Panc1 (cell line): ENCODE data around the gene CASP5.

ENCODE experiments used
- POLR2AphosphoS5 ChIP-seq: IDR thresholded peaks from 2 replicates; pipeline ENCODE4 v1.6.1; 2012; ENCODE audit warnings: mild to moderate bottlenecking, low read depth, low read length, moderate library complexity
- REST ChIP-seq, 2 experiments: IDR thresholded peaks; 2 replicates each; pipeline ENCODE4 v1.6.1; 2011 to 2012; ENCODE audit warnings: low read depth in 2 of 2, control low read depth in 1 of 2, low read length in 1 of 2, mild to moderate bottlenecking in 1 of 2, moderate library complexity in 1 of 2; ENCODE audit not compliant: insufficient read depth in 1 of 2
- SIN3A ChIP-seq: IDR thresholded peaks from 2 replicates; pipeline ENCODE4 v1.6.1; 2012; ENCODE audit warnings: low read depth, mild to moderate bottlenecking, low read length, moderate library complexity, borderline replicate concordance; ENCODE audit not compliant: insufficient read depth
- TF ChIP-seq, protein P1 (sequence below): fragments of 450-650 bp; IDR thresholded peaks from 2 replicates; pipeline ENCODE4 v1.5.1; 2017; ENCODE audit warnings: mild to moderate bottlenecking

DNA sequence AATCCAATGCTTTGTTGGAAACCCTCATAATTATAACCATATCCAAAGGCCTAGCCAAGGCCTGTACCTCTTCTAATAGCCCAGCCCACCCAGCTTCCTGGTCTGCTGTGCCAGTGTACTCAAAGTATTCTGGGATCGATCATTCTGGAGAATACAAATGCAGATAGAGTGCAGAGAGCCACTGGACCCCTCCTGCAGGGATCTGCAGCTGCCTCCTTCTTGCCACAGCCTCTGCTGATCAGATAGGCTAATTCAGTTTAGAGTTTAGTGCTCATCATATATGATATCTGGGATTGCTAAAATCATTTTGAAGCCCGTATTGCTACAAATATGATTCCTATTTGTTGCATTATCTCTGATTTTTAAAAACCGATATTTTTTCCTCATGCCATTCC, 17.5 kb downstream of the CASP5 start:
- TF ChIP-seq, protein P1, sequence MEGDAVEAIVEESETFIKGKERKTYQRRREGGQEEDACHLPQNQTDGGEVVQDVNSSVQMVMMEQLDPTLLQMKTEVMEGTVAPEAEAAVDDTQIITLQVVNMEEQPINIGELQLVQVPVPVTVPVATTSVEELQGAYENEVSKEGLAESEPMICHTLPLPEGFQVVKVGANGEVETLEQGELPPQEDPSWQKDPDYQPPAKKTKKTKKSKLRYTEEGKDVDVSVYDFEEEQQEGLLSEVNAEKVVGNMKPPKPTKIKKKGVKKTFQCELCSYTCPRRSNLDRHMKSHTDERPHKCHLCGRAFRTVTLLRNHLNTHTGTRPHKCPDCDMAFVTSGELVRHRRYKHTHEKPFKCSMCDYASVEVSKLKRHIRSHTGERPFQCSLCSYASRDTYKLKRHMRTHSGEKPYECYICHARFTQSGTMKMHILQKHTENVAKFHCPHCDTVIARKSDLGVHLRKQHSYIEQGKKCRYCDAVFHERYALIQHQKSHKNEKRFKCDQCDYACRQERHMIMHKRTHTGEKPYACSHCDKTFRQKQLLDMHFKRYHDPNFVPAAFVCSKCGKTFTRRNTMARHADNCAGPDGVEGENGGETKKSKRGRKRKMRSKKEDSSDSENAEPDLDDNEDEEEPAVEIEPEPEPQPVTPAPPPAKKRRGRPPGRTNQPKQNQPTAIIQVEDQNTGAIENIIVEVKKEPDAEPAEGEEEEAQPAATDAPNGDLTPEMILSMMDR, result no peak
- TF ChIP-seq POLR2AphosphoS5 (no peak), REST (IDR thresholded peaks at IDR 0.05; ENCODE audit: insufficient read depth in 1 of 2, low read depth in 2 of 2, low read length in 1 of 2) (no peak), SIN3A (no peak)
